Fibroblast of peridontal ligament (primary cell): ENCODE results near the gene KRTAP4-6.
A peak's percentile ranks its signal among the peaks of the same experiment; 100 is the strongest.
"Not testable (repeated sequence)": the region's sequence is repeated elsewhere in the genome, so short reads cannot be mapped to it uniquely, and the experiment has no call there.

Experiments
- DNase-seq: peaks from one replicate; pipeline ENCODE4 v3.0.0-alpha.2; 2010; ENCODE audit errors: extremely low read depth

Gene KRTAP4-6

DNA sequence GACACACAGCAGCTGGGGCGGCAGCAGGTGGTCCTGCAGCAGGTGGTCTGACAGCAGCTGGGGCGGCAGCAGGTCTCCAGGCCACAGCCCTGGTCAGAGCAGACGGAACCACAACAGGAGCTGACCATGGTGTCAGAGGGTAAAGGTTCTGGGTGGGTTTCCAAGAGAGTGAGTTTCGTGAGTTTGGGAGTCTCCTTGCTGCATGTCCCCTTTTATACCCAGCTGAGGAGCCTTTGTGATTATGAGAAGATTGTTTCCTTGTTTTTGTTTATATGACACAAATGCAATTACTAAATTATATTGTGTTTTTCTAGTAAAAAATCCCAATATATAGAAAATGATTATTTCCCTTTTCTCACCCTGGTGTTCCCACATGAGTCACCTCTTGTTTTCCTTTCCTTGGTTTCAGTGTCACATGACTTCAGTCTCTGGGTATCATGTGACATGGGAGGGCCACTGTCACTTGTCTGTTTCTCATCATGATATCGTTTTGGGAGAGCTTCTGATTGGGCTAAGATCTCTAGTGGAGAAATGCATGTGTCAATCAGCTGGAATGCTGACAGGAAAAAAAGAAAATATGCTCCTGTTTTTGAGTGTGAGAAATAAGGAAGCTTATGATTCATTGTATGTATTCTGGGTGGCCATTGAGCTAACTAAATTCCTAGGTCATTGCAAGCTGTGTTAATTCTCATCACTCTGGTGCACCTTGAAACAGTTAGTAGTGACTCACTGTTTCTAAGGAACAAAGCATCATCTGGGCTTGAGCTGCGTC is at the start of gene KRTAP4-6:
Gene KRTAP4-6, minus strand, starts transcription at position 185 of the 772 bp plus-strand sequence. Its CDS starts 57 bp downstream, at position 128.
- DNase-seq, result peak; percentile 76

DNA sequence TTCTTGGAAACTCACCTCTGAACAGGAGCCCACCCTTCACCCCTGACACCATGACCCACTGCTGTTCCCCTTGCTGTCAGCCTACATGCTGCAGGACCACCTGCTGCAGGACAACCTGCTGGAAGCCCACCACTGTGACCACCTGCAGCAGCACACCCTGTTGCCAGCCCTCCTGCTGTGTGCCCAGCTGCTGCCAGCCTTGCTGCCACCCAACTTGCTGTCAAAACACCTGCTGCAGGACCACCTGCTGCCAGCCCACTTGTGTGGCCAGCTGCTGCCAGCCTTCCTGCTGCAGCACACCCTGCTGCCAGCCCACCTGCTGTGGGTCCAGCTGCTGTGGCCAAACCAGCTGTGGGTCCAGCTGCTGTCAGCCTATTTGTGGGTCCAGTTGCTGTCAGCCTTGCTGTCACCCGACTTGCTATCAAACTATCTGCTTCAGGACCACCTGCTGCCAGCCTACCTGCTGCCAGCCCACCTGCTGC is 49.5 kb upstream of the KRTAP4-6 start, which contains the start of gene KRTAP9-1:
Gene KRTAP9-1, plus strand, starts transcription at position 51 of the 482 bp plus-strand sequence. Its CDS starts 0 bp downstream, at position 51.
- DNase-seq, result not testable (repeated sequence)

DNA sequence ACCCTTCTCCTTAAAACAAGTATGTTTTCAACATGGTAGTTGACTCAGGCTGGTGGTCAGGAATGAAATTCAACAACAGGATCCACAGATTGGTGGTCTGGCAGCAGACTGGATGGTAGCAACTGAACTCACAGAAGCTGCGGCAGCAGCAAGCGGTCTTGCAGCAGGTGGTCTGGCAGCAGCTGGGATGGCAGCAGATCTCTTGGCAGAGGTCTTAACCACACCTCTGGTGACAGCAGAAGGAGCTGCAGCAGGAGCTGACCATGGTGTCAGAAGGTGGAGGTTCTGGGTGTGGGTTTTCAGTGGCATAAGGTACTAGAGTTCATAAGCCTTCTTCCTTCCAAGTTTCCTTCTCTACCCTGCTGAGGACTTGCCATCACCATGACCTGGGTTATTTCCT is 46.5 kb upstream of the KRTAP4-6 start:
- DNase-seq, result no peak

DNA sequence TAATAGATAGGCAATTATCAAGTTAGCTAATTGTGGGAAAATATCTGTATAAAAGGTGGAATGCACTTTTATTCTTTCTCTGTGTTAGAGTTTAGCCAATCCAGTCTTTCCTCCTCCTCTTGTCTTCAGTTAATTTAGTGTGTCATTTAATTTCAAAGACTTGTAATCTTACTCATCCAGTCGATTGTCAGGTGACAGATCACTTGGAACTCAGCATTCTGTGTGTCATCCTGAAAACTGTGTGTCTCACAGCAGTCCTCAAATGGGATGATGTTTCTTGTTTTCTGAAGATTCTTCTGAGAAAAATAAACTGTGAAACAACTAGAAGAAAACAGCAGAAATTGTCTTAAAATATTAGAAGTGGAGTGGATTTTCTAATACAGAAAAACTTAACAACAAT is 44.7 kb upstream of the KRTAP4-6 start:
- no peak for DNase-seq

DNA sequence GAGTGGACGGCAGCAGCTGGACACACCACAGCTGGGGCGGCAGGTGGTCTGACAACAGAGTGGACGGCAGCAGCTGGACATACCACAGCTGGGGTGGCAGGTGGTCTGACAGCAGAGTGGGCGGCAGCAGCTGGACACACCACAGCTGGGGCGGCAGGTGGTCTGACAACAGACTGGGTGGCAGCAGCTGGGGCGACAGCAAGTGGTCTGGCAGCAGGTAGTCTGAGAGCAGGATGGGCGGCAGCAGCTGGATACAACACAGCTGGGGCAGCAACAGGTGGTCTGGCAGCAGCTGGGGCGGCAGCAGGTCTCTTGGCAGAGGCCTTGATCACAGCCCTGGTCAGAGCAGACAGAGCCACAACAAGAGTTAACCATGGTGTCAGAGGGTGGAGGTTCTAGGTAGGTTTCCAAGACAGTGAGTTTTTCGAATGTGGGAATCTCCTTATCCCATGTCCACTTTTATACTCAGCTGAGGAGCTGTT is 44.2 kb upstream of the KRTAP4-6 start, which contains the start of gene KRTAP4-1:
Gene KRTAP4-1, minus strand, starts transcription at position 432 of the 482 bp plus-strand sequence. Its CDS starts 57 bp downstream, at position 375.
- DNase-seq, result no peak

DNA sequence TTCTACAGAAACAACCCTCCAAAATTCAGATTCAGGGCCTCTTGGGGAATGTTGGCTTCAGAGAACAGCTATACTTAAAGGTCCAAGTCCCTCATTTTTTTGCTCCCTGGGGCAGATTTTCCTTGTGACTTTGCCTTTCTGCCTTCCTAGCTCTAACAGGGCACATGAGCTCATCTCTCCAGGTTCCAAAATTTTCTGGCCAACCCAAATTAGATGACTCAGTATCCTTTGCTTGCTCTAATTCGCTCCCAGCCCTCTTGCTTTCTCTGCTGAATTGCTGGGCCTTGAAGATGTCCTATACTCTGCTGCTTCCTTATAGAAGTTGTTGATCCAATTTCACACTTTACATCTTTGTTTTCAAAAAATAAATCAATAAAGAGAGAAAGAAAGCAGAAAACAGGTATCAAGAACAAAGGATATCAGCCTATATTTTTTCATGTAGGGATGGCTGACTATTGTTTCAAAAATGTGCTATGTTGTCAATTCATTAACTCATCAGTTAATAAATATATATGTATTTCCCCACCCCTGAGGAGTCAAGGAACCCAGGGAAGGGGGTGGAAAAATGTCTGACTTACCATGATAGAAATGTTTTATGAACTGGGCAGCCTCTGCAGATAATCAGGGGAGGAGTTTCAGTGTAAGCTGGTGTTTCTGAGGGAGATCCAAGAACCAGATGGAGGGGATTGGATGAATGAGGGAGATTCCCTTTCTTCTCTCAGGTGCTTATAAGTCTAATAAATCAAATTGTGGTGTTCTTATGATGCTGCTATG is 38.7 kb upstream of the KRTAP4-6 start:
- peak; percentile 81 for DNase-seq

DNA sequence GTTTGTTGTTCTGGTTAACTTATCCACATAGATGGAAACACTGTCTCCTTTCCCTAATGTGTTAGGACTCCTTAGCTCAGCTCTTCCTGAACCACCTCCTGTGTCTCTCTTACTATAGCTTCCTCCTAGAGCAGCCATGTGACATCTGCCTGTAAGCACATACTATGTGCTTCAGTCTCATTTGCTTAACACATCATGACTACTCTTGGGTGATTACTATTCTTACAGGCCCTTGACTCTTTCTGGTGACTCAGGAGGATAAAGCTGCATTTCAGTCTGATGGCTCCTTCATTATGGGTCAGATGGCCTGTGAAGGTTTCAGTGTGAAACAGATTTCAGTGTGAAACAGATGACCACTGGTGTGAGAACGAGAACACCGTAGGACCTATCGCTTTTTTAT is 38.0 kb upstream of the KRTAP4-6 start:
- peak; percentile 42 for DNase-seq

DNA sequence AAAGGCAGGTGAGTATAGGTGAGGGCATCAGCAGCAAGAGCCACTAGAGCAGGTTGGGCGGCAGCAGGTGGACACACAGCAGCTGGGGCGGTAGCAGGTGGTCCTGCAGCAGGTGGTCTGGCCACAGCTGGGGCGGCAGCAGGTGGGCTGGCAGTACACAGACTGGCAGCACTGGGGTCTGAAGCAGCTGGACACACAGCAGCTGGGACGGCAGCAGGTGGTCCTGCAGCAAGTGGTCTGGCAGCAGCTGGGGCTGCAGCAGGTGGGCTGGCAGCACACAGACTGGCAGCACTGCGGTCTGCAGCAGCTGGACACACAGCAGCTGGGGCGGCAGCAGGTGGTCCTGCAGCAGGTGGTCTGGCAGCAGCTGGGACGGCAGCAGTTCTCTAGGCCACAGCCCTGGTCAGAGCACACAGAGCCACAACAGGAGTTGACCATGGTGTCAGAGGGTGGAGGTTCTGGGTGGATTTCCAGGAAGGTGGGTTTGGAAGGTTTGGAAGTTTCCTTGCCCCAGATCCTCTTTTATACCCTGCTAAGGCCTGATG is 37.5 kb upstream of the KRTAP4-6 start, which contains the start of gene KRTAP4-2:
Gene KRTAP4-2, minus strand, starts transcription at position 495 of the 545 bp plus-strand sequence. Its CDS starts 57 bp downstream, at position 438.
- DNase-seq, result no peak

DNA sequence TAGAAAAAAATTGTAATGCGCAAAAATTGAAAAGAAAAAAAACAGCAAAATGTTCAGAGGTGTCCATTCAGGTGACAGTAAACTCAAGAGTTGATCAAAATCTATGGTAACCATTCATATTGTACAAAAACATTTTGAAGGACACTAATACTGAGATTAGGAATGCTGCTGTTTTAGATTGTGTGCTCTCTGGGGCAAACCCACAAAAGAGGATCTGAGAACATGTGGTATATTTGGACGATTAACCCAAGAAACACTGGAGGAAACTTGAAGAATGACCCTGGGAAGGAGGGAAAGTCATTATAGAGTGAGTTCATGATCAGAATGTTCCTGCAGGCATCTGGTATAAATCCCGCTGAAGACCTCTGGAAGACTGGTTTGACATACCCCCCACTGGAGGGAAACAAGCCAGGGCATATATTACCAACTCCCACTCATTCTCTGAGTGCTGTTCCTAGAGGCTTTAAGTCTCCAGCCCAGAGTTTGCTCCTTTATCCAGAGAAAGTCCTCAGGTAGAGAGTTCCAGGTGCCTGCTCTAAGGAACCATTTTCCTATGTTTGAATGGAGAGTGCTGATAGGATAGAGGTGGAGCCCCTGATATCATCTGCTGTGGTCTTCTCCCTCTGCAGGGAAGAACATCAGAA is 36.5 kb upstream of the KRTAP4-6 start:
- DNase-seq, result no peak

DNA sequence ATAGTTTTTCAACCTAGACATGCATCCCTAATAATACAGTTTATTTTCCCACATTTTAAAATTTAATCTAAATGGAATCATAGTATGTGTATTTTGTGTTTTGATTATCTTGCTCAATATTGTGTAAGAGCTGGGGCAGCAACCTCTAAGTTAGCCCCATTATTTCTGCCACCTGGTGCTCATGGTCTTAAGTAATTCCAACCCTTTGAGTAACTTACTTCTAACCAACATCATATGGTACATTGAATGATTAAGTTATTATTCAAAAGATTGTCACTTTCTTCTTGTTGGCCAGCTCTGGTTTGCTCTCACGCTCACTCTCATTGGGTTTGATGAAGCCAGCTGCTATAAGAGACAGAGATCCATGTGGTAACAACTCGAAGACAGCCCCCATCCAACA is 31.5 kb upstream of the KRTAP4-6 start:
- DNase-seq, result peak; percentile 39

DNA sequence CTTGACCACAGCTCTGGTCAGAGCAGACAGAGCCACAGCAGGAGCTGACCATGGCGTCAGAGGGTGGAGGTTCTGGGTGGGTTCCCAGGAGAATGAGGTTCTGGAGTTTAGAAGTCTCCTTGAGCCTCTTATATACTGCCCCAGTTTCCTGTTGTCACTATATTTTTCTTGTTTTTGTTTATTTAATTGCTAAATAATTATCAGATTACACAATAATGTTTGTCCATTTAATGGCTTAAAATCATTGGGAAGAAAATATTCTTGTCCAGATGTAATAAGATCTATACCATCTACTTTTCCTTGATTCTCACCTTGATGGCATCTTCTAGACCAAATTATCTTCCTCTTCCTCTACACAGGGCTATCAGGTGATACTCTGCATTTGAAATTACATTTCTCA is 27.8 kb upstream of the KRTAP4-6 start, which contains the start of gene KRTAP4-3:
Gene KRTAP4-3, minus strand, starts transcription at position 101 of the 400 bp plus-strand sequence. Its CDS starts 49 bp downstream, at position 52.
- no peak for DNase-seq

DNA sequence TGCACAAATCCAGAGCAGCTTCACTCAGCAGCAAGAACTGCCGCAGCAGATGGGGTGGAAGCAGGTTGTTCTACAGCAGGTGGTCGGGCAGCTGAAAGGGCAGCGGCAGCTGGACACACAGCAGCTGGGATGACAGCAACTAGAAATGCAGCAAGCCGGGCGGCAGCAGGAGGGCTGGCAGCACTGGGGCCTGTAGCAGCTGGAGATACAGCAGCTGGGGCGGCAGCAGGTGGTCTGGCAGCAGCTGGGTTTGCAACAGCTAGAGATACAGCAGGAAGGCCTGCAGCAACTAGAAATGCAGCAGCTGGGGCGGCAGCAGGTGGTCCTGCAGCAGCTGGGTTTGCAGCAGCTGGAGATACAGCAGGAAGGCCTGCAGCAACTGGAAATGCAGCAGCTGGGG is 27.2 kb upstream of the KRTAP4-6 start:
- no peak for DNase-seq

DNA sequence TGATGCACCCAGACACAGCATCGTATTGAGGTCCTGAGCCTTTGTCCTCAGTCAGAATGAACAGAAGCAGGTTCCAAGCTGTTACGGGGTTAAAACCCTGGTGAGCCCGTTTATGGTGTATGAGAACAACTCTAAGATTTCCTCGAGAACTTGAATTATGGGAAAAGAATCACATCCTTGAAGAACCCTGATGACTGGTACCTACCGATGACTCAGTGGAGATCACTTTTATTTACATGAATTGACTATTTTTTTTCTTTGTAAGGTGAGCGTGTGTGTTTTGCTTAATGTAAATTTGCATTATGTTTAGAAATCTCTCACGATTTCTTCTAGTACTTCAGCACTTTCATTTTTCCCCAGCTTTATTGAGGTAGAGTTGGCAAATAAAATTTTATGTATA is 23.5 kb upstream of the KRTAP4-6 start:
- DNase-seq, result no peak

DNA sequence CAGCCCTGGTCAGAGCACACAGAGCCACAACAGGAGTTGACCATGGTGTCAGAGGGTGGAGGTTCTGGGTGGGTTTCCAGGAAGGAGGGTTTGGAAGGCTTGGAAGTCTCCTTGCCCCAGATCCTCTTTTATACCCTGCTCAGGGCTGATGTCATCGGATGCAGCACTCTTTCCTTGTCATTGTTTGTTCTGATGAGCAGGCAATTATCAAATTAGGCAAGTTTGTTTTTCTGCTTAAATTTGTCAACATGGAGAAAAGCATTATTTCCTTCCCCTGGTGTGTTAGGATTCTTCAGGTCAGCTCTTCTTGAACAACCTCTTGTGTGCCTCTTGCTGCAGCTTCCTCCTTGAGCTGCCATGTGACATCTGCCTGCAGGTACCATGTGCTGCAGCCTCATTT is 20.3 kb upstream of the KRTAP4-6 start, which contains the start of gene KRTAP4-4:
Gene KRTAP4-4, minus strand, starts transcription at position 101 of the 400 bp plus-strand sequence. Its CDS starts 57 bp downstream, at position 44.
- DNase-seq, result no peak

DNA sequence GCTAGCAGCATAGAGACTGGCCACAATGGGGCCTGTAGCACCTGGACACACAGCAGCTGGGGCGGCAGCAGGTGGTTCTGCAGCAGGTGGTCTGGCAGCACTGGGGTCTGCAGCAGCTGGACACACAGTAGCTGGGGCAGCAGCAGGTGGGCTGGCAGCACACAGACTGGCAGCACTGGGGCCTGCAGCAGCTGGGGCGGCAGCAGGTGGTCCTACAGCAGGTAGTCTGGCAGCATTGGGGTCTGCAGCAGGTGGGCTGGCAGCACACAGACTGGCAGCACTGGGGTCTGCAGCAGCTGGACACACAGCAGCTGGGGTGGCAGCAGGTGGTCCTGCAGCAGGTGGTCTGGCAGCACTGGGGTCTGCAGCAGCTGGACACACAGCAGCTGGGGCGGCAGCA is 19.8 kb upstream of the KRTAP4-6 start:
- DNase-seq, result not testable (repeated sequence)

DNA sequence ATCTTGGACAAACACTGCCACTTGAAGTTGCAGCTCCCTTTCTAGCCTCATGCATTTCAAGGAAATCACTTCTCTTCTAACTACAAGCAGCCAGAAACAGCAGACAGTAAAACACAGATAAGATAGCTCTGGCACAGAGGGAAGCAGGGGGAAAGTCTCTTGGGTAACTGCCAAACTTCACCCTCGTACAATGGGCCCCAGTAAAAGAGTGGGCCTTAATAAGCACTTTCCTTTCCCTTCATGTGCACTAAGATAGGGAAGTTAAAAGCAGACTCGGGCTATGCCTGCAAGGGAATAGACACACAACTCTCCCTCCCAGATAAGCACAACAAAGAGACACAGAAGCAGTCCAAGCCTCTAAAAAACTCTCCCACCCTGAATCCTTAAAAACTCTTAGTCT is 13.5 kb upstream of the KRTAP4-6 start:
- no peak for DNase-seq

DNA sequence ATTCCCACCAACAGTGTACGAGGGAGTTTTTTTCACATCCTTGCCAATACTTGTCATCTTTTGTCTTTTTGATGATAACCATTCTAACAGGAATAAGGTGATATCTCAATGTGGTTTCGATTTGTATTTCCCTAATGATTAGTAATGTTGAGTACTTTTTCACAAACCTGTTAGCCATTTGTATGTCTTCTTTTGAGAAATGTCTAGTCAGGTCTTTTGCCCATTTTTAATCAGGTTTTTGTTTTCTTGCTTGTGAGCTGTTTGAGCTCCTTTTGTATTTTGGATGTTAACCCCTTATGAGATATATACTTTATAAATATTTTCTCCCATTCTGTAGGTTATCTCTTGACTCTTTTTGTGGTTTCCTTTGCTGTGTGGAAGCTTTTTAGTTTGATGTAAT is 11.2 kb upstream of the KRTAP4-6 start:
- DNase-seq, result no peak

DNA sequence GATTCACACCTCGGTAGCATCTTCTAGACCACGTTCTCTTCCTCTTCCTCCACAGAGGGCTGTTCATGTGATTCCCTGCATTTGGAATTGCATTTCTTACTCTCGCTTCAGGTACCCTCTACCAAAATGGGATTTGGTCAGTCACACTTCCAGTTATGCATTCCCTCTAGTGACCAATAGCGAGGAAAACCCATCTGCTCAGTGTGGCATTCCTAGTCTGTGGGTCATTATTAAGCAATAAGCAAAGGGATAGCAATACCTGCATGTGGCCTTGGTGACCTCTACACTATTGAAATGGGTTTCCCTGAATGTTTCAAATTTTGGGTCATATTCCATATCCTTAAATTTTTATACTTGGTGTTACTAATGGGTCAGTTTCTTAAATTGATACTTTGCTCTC is 9.7 kb upstream of the KRTAP4-6 start:
- DNase-seq, result no peak

DNA sequence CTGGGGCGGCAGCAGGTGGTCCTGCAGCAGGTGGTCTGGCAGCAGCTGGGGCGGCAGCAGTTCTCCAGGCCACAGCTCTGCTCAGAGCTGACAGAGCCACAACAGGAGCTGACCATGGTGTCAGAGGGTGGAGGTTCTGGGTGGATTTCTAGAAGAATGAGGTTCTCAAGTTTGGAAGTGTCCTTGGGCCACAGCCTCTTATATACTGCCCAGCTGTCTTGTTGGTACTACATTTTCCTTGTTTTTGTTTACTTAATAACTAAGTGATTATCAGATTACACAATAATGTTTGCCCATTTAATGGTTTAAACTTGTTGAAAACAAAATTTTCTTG is 9.3 kb upstream of the KRTAP4-6 start, which contains the start of gene KRTAP4-5:
Gene KRTAP4-5, minus strand, starts transcription at position 174 of the 334 bp plus-strand sequence. Its CDS starts 58 bp downstream, at position 116.
- no peak for DNase-seq

DNA sequence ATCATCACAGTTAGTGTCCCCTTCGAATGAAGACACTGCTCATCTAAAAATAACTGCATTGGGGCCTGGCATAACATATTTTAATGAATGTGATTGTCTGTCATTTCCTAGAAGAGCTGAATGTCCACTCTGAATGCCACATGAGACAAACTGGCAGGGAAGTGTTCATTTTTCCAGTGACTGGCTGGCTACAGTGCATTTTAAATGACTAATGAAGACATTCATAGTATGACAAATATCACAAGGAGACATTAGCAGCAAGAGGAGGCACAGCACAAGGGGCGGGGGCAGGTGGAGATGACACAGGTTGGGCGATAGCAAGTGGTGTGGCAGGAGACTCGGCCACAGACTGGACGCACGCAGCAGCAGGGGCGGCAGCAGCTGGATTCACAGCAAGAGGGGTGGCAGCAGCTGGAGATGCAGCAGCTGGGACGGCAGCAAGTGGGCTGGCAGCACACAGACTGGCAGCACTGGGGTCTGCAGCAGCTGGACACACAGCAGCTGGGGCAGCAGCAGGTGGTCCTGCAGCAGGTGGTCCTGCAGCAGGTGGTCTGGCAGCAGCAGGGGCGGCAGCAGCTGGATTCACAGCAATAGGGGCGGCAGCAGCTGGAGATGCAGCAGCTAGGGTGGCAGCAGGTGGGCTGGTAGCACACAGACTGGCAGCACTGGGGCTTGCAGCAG is 8.8 kb upstream of the KRTAP4-6 start:
- not testable (repeated sequence) for DNase-seq
